Measurements from ENCODE around the gene F2RL3.

- TF ChIP-seq NRF1 (IDR thresholded peaks at IDR 0.05; ENCODE audit: low read depth, low read length) (no peak), CHD1 (IDR thresholded peaks at IDR 0.05; ENCODE audit: low read depth, low read length) (no peak), KDM5A (IDR thresholded peaks at IDR 0.05; ENCODE audit: low read length) (no peak), CTCF (IDR thresholded peaks at IDR 0.05; ENCODE audit: control extremely low read depth in 1 of 3, insufficient read depth in 1 of 3, low read depth in 1 of 3, low read length in 3 of 3) (no peak), BCL11A (IDR thresholded peaks at IDR 0.05; ENCODE audit: low read depth in 2 of 2, low read length in 2 of 2) (no peak), SP1 (IDR thresholded peaks at IDR 0.05; ENCODE audit: low read depth, low read length) (no peak), GTF2F1 (IDR thresholded peaks at IDR 0.05; ENCODE audit: borderline replicate concordance, low read depth, low read length) (no peak), POLR2A (IDR thresholded peaks at IDR 0.05; ENCODE audit: control extremely low read depth in 1 of 2, low read depth in 2 of 2, low read length in 2 of 2) (no peak), TCF12 (IDR thresholded peaks at IDR 0.05; ENCODE audit: low read depth, low read length) (no peak), MAX (IDR thresholded peaks at IDR 0.05) (no peak), ZNF274 (IDR thresholded peaks at IDR 0.05; ENCODE audit: borderline replicate concordance, extremely low read depth, low read length) (no peak), CBX5 (IDR thresholded peaks at IDR 0.05; ENCODE audit: low read depth, low read length) (no peak), MAFK (IDR thresholded peaks at IDR 0.05; ENCODE audit: low read depth, low read length) (no peak)
Measured at GRCh38 chr19:16888629-16889365, at the start of gene F2RL3.

All from H1 (cell line).